HG03575 (cell line): ENCODE measurements around the gene RNF121.

Experiments used
- ATAC-seq: cut with Tn5 transposase; IDR thresholded peaks from one replicate; pipeline ENCODE4 v1.9.1; 2021; ENCODE audit not compliant: unreplicated experiment, insufficient number of reproducible peaks, low FRiP score; ENCODE audit errors: extremely low read depth

The RNF121 gene

GRCh38 chr11:72015511-72016061 is 86.7 kb downstream of the RNF121 start:
- no peak for ATAC-seq

- no peak for ATAC-seq
Measured at GRCh38 chr11:72018171-72018570, 89.3 kb downstream of the RNF121 start.

GRCh38 chr11:72023335-72023734 is 94.5 kb downstream of the RNF121 start:
- no peak for ATAC-seq

- no peak for ATAC-seq
Measured at GRCh38 chr11:72024069-72024754, 95.4 kb downstream of the RNF121 start.

- no peak for ATAC-seq
Measured at GRCh38 chr11:72026090-72026489, 97.2 kb downstream of the RNF121 start.

- no peak for ATAC-seq
Measured at GRCh38 chr11:72030472-72031045, 101.7 kb downstream of the RNF121 start.

GRCh38 chr11:72036687-72037086 is 107.8 kb downstream of the RNF121 start:
- no peak for ATAC-seq

GRCh38 chr11:72037554-72038311 is 108.9 kb downstream of the RNF121 start:
- ATAC-seq, result no peak

- ATAC-seq, result no peak
Measured at GRCh38 chr11:72038491-72038890, 109.6 kb downstream of the RNF121 start.

- ATAC-seq, result no peak
Measured at GRCh38 chr11:72039031-72039855, 110.4 kb downstream of the RNF121 start.

GRCh38 chr11:72039856-72040401 is 111.1 kb downstream of the RNF121 start:
- no peak for ATAC-seq

GRCh38 chr11:72040491-72041363 is 111.9 kb downstream of the RNF121 start:
- ATAC-seq, result no peak

GRCh38 chr11:72041364-72042063 is 112.7 kb downstream of the RNF121 start:
- ATAC-seq, result no peak

GRCh38 chr11:72042064-72042745 is 113.4 kb downstream of the RNF121 start:
- ATAC-seq, result no peak

GRCh38 chr11:72045849-72046248 is 117.0 kb downstream of the RNF121 start:
- ATAC-seq, result no peak
